Adrenal gland (tissue), 12 donors: ENCODE results near the gene SLC25A34. TPM values are rescaled to one million over a fixed set of nuclear protein-coding genes. Genes with fewer than 3 reads are reported as not detected.
A peak's percentile ranks its signal among the peaks of the same experiment; 100 is the strongest.

Experiments used
- DNase-seq, 7 donors: peaks; one replicate each; pipeline ENCODE4 v3.0.0-alpha.2; 2019 to 2020
- H3K27ac ChIP-seq, 5 donors: fragments of 200-600 bp; sonication (generic) in 4 of 5; 1 replicate in 3 of 5; 2 replicates in 2 of 5; pipeline versions ENCODE4 v1.5.1 to v1.8.0; 2016 to 2020; ENCODE audit warnings: mild to moderate bottlenecking in 1 of 5
- H3K27me3 ChIP-seq: fragments of 200-600 bp; 2 replicates; pipeline ENCODE4 v1.8.0; 2021
- H3K36me3 ChIP-seq, 2 donors: fragments of 200-600 bp; replicated peaks in 1 of 2; 1 replicate in 1 of 2; 2 replicates in 1 of 2; pipeline versions ENCODE4 v1.5.1 to v1.8.0; 2018 to 2022
- H3K4me1 ChIP-seq, 2 donors: fragments of 200-600 bp; replicated peaks in 1 of 2; 1 replicate in 1 of 2; 2 replicates in 1 of 2; pipeline versions ENCODE4 v1.5.1 to v1.8.0; 2018 to 2021
- H3K4me3 ChIP-seq, 4 donors: fragments of 200-600 bp; sonication (generic) in 3 of 4; one replicate each; pipeline ENCODE4 v1.5.1; 2016 to 2018
- H3K9me3 ChIP-seq, 3 donors: fragments of 200-600 bp; sonication (generic) in 1 of 3; replicated peaks in 1 of 3; 1 replicate in 2 of 3; 2 replicates in 1 of 3; pipeline versions ENCODE4 v1.5.1 to v1.8.0; 2016 to 2021
- CTCF ChIP-seq, 6 experiments: fragments of 450-650 bp in 4 of 6; fragments of 200-600 bp in 2 of 6; sonication (generic) in 1 of 6; IDR thresholded peaks; 1 replicate in 5 of 6; 2 replicates in 1 of 6; pipeline versions ENCODE4 v1.5.1 to v1.8.0; 2016 to 2021; ENCODE audit warnings: antibody characterized with exemption in 6 of 6, mild to moderate bottlenecking in 2 of 6, moderate library complexity in 1 of 6
- POLR2A ChIP-seq, 2 donors: fragments of 450-650 bp; IDR thresholded peaks; one replicate each; pipeline ENCODE4 v1.6.1; 2017; ENCODE audit warnings: antibody characterized with exemption in 2 of 2, mild to moderate bottlenecking in 2 of 2, moderate library complexity in 1 of 2
- WGBS, 4 donors: extraction: QIAGEN DNeasy Blood & Tissue Kit in 2 of 4; methylation state at CpG; one replicate each; pipeline versions ENCODE4 v1.1.5 to v1.1.7; 2013 to 2017; 5-methylcytosine and 5-hydroxymethylcytosine counted together
- intact Hi-C, 2 donors: fragments of 100-400 bp; cut with DNase I; formaldehyde crosslinking; loops; one replicate each; pipeline versions ENCODE4 v1.14.1 to v1.15.0; 2022 to 2023
- polyA plus RNA-seq, 3 donors: library from polyadenylated mRNA; stranded (reverse); fragments of 200-250 nt in 2 of 3; fragments of 350-450 nt in 1 of 3; fragmentation: Illumina TruSeq in 1 of 3; extraction: RNeasy Lipid Tissue Mini Kit (QIAGEN cat#74804) in 1 of 3; gene quantifications; one replicate each; pipeline ENCODE4 v1.2.3, GENCODE V29; 2013 to 2014
- total RNA-seq, 9 donors: library from RNA; depleted of rRNA in 4 of 9; stranded (reverse); fragments of >200 nt in 4 of 9; fragments of 120-200 nt in 1 of 9; fragmentation: NEBNext Ultra II Directional in 1 of 9; extraction: Animal tissue kit (Norgen Biotek cat#: 25700) in 1 of 9; gene quantifications; one replicate each; pipeline versions ENCODE4 v1.1.0 to v1.2.4, GENCODE V29; 2013 to 2023
- donor health status: healthy with polysubstance abuse.
- donor health status: Bipolar disorder and iron deficiency.
- donor health status: DM: yes; HTN: yes; CAD: no.
- donor health status: DM: no; HTN: no; CAD: no.
- donor health status: DM: no; HTN: no; CAD: no.
- donor health status: DM: yes; HTN: yes; CAD: no.

The SLC25A34 gene
- total and polyA plus RNA-seq, 12 donors = 0.44 to 12.3 (median 5.7) TPM

DNA sequence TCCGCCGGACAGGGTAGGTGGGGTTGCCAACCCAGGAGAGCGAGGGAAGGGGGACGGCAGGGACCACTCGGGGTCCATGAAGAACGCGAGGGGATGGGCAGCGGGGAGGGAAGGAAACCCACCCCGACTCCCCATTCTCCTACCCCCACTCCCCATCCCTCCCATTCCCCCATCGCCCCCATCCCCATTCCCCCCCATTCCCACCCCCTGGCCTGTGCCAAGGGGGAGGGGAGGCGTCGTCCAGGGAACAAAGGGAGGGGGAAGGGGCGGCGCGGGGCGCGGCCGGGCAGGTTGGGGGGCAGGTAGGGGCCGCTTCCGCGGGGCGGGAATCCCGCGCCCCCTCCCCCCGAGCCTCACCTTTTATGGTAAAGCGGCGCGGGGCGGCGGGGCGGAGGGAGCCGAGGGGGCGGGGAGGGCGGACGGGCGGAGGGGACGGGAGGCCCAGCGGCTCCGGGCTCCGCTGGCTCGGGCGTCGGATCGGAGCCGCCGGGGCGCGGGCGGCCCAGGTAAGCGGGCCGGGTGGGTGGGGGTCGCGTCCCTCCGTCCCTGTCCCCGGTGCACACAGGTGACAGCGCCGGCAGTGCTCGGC, 22.4 kb downstream of the SLC25A34 start, which contains the start of gene FBLIM1:
TSS of gene FBLIM1 (plus strand) at position 453 of the 589 bp plus-strand sequence. CDS start 6,189 bp downstream, outside the sequence.
- TF ChIP-seq POLR2A (IDR thresholded peaks at IDR 0.05) (no peak), CTCF (IDR thresholded peaks at IDR 0.05) (no peak)
- H3K36me3 ChIP-seq = no peaks in the 10 kb centered on the region
- peaks cover 6 to 35% of the 10 kb centered on the region in 2 donors for H3K4me1 ChIP-seq
- intact Hi-C loops = no loop called here
- peak within 1 kb of the TSS in 3 of 4 donors; percentile 25 to 75 (median 32) for H3K4me3 ChIP-seq
- H3K27me3 ChIP-seq = peaks cover 7% of the 10 kb centered on the region
- WGBS, 4 donors = 5 to 40% (median 7%) methylated on average over 1 to 48 of the region's 58 CpGs
- H3K27ac ChIP-seq = peak within 1 kb of the TSS in 4 of 5 donors; percentile 32 to 93 (median 78)
- no peak for DNase-seq
- H3K9me3 ChIP-seq = no peaks in the 10 kb centered on the region

- WGBS, 4 donors = 8 to 54% (median 19%) methylated on average over 2 to 58 of the region's 58 CpGs
- TF ChIP-seq CTCF (IDR thresholded peaks at IDR 0.05) (no peak), POLR2A (IDR thresholded peaks at IDR 0.05) (no peak)
- Histone ChIP-seq H3K9me3 (no peaks in the 10 kb centered on the region), H3K27ac (peak overlapping the region in 4 of 5 donors; percentile 32 to 93 (median 78)), H3K4me1 (peaks cover 6 to 35% of the 10 kb centered on the region in 2 donors), H3K27me3 (peaks cover 7% of the 10 kb centered on the region), H3K36me3 (no peaks in the 10 kb centered on the region), H3K4me3 (peak overlapping the region in 3 of 4 donors; percentile 25 to 75 (median 32))
- intact Hi-C loops = no loop called here
- no peak for DNase-seq
Observed at GRCh38 chr1:15758953-15759661, 23.0 kb downstream of the SLC25A34 start.

GRCh38 chr1:15760520-15761211, 24.6 kb downstream of the SLC25A34 start:
- H3K36me3 ChIP-seq = peaks cover 0 to 9% of the 10 kb centered on the region in 2 donors
- H3K27me3 ChIP-seq = peaks cover 7% of the 10 kb centered on the region
- WGBS, 4 donors = 54 to 79% (median 55%) methylated on average over 6 to 12 of the region's 12 CpGs
- intact Hi-C loops = no loop called here
- peaks cover 6 to 35% of the 10 kb centered on the region in 2 donors for H3K4me1 ChIP-seq
- peak overlapping the region in 1 of 4 donors; percentile 75 for H3K4me3 ChIP-seq
- peak overlapping the region in 2 of 5 donors; percentile 82 to 93 for H3K27ac ChIP-seq
- peak in 6 of 7 donors; percentile 36 to 71 (median 51) for DNase-seq
- no peaks in the 10 kb centered on the region for H3K9me3 ChIP-seq
- TF ChIP-seq CTCF (IDR thresholded peaks at IDR 0.05) = no peak
- TF ChIP-seq POLR2A (IDR thresholded peaks at IDR 0.05) = no peak
